HG03135 (cell line): ENCODE results near the gene CLCNKA.

Experiments used
- ATAC-seq: cut with Tn5 transposase; IDR thresholded peaks from one replicate; pipeline ENCODE4 v1.9.1; 2021; ENCODE audit warnings: mild to moderate bottlenecking, moderate library complexity; ENCODE audit not compliant: unreplicated experiment

CLCNKA gene

DNA sequence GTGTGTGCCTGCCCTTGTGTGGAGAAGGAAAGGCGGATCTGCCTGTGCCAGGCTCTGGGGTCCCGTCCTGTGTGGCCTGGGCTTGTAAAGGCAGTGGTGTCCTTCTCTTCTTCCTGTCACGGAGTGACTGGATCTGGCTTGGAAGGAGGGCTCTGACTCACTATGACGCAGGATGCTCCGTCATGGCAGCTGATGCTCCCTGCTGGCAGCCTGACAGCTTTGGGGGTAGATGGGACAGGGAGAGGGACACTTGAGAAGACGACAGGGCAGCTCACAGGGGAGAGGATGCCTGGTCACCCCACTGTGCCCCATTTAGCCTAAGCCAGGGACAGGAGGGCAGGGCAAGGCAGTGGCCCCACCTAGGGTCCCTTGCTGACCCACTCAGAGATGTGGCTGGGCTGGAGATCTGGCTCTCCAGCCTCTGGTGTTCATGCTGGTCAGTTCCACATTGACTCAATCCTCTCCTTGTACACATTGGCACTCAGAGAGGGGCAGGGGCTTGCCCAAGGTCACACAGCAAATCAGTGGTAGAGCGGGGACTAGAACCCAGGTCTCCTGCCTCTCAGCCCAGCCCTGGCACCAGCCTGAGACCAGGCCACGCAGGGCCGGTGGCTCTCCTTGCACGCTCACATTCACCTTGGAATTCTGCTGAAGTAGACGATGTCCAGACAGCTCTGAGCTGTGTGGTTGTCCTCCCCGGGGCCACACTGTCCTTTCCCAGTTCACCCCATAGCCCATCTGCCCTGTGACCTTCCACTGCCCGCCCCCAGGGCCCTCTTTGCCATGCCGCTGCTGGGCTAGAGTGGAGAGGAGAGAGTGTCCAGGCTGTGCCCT is 54.4 kb downstream of the CLCNKA start:
- ATAC-seq, result no peak

DNA sequence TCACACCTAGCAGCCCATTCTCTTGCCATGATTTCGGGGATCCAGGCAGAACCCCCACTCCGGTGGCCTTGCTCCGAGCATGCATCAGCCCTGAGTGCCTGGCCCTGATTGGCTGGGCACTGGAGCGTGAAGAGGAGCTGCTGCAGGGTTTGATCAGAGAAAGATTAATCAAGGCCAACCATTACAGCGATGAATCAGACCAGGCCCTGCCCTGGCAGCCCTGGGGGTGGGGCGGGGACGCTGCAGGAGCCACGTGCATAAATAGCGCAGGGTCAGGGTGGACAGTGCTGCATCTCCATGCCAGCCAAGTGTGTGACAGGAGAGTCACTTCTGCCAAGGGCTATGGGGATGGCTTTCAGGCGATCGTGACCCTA is 55.0 kb downstream of the CLCNKA start:
- ATAC-seq, result no peak

DNA sequence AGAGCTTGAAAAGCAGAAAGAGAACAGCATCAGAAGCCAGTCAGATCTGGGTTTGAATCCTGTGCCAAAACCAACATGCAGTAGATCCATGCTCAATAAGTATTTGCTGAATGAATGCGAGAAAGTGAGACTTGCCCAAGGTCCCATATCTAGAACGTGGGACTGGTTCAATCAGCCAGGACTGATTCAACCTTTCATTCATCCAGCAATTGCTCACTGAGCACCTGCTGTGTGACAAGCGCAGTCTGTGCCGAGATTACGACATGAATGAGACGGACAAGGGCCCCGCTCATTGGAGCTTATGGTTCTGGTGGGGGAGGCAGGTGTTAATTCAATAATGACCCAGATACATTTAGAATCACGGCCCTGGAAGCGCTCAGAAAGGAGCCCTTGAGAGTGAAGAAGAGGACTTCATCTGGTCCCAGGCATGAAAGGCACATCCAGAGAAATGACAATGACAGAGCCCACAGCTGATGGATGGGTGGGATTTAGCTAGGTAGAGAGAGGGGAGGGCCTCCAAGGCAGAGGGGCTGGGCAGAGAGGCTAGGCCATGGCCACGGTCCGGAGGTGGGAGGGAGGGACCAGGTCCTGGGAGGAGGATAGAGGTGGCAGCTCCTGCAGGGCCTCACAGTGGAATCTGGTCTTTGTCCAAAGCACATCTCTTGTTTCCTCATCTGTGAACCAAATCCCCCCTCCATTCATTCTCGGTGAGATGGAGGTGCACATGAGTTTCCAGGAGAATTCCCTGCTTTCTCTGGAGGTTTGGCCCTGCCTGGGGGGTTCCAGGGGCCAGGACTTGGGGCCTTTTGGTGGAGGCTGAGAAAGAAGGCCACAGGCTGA is 55.8 kb downstream of the CLCNKA start:
- ATAC-seq, result no peak

DNA sequence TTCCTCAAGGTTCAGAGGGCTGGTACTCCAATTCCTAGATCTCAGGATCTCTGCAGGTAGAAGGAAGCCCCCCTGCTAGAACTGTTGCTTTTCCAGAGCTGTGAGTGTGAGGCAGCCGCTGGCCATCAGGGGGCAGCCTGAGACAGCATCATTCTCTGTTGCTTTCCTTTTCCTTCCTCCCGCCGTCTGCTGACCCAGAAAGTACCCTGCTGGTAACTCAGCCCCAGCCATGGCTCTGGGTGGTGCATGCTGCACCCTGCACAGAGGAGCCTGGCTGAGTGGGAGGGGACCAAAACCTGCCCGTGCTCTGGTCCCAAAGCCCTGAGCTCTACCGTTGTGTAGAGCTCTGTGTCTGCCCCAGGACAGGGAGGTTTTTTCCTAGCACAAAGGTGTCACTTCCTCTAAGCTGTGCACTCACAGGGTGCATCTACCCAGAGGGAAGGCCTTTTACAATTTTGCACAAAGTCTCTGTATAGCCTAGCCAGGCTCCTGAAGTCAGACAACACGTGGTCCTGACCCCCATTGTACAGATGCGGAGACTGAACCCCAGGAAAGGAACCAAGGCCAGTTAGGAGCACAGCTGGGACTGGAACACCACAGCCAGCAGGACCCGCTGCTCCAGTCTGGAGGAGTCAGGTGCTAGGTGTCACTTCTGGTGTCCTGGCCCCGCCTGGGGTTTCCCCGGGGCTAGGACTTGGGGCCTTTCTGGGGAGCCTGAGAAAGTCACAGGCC is 57.3 kb downstream of the CLCNKA start:
- no peak for ATAC-seq

DNA sequence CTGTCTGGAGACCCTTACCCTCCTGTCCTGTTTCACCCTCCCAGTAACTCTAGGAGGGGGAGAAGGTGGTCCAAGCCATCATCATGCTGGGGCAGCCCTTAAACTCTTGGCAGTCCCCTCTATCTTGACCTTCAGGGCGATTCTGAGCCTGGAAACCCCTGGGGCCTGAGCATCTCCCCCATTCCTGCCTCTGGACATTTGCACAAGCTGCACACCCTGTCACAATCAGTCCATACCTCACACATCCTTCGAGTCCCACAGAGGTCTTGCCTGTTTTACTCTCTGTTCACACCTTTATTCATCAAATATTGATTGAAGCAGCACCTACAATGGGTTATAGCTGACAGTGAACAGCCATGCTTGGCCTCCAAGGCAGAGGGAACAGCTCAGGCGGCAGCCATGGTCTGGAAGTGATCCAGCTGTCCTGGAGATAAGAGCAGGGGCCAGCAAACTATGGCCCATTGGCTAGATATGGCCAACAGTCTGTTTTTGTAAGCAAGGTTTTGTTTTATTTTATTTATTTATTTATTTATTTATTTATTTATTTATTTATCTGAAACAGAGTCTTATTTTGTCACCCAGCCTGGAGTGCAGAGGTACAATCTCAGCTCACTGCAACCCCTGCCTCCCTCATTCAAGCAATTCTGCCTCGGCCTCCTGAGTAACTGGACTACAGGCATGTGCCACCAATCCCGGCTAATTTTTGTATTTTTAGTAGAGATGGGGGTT is 58.8 kb downstream of the CLCNKA start:
- no peak for ATAC-seq

DNA sequence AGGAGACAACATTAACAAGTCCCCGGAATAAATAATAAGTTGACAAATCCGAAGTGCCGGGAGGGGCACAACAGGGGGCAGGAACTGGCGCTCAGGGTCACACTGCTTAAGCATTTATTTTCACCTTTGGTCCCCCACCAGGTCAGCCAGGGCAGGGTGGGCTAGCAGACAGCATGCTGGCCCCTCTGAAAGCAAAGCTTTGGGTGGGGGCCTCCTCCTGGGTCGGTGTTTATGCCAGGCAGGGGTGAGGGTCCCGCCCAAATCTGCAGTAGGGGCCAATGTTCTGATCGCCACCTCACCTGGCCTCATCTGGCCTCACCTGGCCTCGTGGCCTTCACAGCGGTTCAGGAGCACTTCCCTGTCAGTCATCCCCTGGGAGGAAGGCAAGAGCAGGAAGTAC is 59.8 kb downstream of the CLCNKA start:
- ATAC-seq, result no peak

DNA sequence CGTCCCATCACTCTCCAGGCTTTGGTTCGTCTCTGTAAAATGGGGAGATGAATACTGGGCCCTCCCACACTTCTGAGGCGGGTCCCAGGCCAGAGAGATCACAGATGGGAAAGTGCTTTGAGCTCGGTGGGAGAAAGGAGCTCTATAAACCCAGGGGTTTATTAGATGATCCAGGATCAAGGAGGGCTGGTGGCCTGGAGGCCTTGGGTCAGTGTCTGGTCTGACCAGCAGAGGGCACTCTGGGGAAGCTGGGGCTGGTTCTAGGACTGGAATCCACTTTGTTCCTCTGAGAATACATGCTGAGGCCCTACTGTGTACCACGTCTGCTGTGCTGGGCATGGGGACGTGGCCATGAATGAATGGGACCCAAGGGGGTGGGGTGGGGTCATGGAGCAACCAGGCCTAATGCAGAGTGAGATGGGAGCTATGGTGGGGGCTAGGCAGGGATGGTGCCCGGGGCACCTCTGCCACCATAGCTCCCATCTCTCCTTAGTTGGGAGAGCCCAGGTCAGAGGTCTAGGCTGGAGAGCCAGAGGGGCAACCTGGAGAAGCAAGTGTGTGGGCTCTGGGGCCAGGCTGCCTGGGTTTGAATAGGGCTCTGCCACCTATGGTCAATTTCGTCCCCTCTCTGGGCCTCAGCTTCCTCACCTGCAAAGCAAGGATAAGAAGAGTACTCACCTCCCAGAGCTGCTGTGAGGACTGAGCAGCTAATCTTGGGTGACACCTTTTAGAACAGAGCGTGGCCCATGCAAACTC is 60.6 kb downstream of the CLCNKA start:
- no peak for ATAC-seq

DNA sequence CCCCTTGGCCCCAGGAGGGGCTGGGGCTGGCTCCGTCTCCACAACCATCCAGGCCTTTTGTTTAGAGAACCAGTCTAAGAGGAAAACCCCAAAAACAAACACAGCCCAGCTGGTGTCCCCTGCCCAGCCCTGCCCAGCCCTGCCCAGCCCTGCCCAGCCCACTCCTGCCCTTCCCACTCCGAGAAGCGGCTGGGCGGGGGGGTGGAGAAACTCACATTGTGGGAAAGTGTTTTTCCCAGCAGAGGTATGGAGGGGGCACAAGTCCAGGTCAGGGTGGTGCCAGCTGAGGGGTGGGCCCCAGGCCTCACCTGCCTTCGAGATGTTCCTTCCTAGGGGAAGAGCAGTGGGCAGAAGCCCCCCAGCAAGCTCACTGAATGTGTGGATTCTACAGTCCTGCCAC is 61.6 kb downstream of the CLCNKA start:
- no peak for ATAC-seq
